Stimulated activated CD4-positive, alpha-beta T cell treated with anti-CD3 and anti-CD28 coated beads, Interleukin-1b, Interleukin-23, amount 100 ng/mL, for 1 hour (primary cell): ENCODE measurements around the gene SFMBT2.
"Not testable (repeated sequence)": the region's sequence is repeated elsewhere in the genome, so short reads cannot be mapped to it uniquely, and the experiment has no call there.

Experiments
- DNase-seq, 2 donors: peaks; one replicate each; pipeline ENCODE4 v3.0.0-alpha.2; 2020; ENCODE audit warnings: low read depth in 2 of 2

SFMBT2 gene

GRCh38 chr10:7184660-7185366 is 226.0 kb downstream of the SFMBT2 start:
- no peak for DNase-seq

DNA sequence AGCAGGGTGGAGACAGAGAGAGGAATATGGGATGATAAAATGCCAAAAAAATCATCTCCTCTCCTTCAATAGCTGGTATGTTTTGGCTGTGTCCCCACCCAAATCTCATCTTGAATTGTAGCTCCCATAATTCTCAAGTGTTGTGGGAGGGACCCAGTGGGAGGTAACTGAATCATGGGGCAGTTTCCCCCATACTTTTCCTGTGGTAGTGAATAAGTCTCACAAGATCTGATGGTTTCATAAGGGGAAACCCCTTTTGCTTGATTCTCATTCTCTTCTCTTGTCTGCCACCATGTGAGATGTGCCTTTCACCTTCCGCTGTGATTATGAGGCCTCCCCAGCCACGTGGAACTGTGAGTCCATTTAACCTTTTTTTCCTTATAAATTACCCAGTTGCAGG is 226.7 kb downstream of the SFMBT2 start:
- not testable (repeated sequence) for DNase-seq

GRCh38 chr10:7182327-7182726 is 228.5 kb downstream of the SFMBT2 start:
- not testable (repeated sequence) for DNase-seq

- DNase-seq = no peak
These were observed 229.4 kb downstream of the SFMBT2 start for GRCh38 chr10:7181420-7181819.

DNA sequence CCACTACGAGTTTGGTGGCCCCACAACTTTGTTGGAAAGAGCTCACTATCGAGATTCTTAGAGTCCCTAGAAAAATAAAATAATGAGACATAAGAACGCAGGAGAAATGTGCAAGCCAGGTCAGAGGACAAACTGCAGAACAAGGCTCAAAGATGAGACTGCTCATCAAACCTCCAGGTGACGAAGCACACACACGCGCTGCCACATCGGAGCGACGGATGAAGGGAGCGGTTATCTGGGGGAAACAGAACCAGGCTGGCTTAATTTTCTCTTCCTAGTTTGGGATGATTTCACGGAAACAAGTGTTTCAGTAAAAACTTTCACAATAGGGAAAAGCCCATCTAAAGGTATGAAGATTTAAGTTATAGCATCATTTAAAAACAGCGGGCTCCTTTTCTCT is 231.3 kb downstream of the SFMBT2 start:
- no peak for DNase-seq

DNA sequence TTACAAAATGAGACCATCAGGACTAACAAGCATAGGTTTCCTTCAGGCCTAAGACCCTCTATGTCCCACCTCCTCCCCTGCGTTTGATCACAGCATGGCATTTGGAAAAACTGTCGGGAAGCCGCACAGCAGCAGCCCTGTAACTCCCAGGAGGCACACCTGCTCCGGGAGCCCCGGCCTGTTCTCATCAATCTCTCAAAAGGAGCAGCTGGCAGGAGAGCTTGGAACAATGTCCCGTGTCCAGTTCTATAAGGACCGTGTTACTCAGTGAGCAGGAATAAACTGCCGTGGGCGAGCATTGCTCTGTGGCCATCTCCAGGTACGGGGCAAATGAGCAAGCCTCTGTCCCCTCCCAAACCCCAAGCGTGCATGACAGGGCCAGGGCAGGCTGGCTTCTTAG is 236.9 kb downstream of the SFMBT2 start:
- no peak for DNase-seq

- DNase-seq = no peak
These were observed 239.0 kb downstream of the SFMBT2 start for GRCh38 chr10:7171825-7172224.

- no peak for DNase-seq
These were observed 240.1 kb downstream of the SFMBT2 start for GRCh38 chr10:7170626-7171322.

DNA sequence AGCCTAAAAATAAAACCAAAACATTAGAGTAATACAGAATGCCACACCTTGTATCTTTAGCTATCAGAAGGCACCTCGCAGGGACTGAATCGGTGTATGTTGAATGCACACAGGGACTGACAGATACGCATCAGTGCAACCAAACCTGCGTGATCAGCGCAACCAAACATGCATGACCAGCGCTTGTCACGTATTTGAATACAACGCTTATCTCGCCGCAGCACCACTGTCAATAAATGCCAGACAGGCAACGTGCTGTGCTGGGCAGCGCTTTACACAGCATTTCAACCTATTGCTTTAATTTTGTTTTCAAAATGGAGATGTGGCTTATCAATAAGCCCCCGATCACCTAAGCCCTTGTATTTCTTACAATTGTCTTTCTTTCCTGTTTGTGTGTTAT is 242.4 kb downstream of the SFMBT2 start:
- no peak for DNase-seq

- no peak for DNase-seq
These were observed 245.2 kb downstream of the SFMBT2 start for GRCh38 chr10:7165500-7166177.

DNA sequence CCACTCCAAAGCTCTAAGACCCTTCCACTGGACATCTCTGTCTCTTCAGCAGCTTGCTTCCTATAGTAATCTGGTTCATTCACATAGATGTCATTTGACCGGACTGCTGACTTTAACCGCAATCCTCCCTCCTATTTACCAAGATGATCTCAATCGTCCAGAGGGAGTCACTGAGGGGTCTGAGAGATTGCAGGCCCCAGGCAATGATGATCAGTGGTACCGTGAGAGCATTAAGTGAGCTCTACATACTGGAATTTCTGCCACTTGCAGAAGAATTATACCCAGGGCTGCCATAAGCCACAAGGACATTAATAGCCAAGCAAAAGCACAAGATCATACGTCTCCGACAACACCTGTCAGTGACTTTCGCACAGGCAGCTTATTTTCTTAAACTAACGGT is 245.9 kb downstream of the SFMBT2 start:
- DNase-seq = no peak

DNA sequence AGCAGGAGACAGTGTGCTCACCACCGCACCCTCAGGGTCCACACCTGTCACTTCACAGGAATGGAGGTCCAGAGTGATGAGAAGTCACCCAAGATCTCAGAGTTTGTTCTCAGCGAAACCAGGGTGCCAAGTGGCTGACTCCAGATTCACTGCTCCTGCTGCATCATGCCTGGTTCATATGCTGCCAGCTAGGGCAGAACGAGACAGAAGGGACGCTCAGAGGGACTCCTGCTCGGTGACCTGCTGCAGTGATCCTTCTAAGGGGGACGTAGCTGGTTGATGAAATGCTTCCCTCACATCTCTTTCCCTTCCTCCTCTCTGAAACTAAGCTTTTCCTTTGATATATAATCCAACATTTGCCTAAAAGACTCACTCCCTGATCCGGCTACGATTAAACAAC is 248.5 kb downstream of the SFMBT2 start:
- DNase-seq = no peak

- DNase-seq = no peak
These were observed 249.2 kb downstream of the SFMBT2 start for GRCh38 chr10:7161484-7162250.

DNA sequence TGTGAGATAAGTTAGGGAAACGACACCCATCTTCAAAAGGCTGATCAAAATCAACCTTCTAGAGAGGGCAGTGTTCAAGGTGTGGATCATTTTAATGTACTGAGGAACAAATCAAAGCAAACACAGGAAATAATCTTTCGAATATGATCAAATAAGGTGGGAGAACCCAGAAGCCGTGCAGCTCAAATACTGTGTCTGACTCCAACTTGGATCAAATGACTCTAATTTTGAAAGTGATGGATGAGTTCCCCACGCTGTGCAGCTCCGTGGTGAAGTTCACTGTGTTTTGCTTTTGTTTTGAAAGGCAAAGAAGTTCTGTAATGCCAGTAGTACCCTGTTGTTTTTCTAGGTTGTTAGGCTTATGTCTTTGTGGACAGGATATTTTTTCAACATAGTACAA is 250.9 kb downstream of the SFMBT2 start:
- no peak for DNase-seq

GRCh38 chr10:7159517-7159916 is 251.3 kb downstream of the SFMBT2 start:
- DNase-seq = no peak

DNA sequence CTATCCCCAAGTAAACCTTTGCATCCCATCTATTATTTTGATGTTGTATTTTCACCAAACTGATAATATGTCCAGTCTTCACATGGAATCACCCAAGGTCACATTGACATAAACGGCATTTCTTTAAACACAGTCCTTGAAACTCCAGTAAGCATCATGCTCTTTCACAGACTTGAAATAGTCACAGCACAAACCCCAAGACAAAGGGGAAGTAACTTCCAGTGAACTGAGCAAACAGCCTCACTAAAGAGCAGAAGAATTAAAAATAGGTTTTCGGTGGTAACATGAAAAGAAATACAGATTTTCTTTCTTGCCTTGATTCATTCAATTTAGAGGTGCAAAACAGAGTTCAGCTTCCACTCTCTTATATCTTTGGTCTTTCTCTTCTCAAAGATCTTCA is 253.7 kb downstream of the SFMBT2 start:
- no peak for DNase-seq

- no peak for DNase-seq
These were observed 257.1 kb downstream of the SFMBT2 start for GRCh38 chr10:7153750-7154149.

- no peak for DNase-seq
These were observed 257.9 kb downstream of the SFMBT2 start for GRCh38 chr10:7152982-7153381.

- DNase-seq = no peak
These were observed 258.5 kb downstream of the SFMBT2 start for GRCh38 chr10:7152341-7152740.

DNA sequence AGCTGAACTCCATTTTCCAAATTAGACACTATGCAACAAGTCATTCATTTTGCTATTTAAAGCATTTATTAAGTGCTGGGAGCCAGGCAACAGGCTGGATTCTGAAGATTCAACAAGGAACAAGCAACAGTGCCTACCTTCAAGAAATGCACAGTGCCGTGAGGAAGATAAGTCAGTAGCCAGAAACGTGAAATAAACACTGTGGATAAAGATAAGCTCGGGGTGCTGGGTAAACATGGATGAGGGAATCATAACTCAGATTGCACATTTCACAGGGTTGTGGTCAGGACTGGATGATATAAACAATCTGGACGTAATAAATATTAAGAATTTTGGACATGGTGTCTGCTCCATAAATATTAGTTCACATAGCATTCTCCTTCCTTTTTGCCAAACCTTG is 259.3 kb downstream of the SFMBT2 start:
- DNase-seq = no peak

- DNase-seq = no peak
These were observed 260.5 kb downstream of the SFMBT2 start for GRCh38 chr10:7150349-7150748.

GRCh38 chr10:7146189-7146588 is 264.6 kb downstream of the SFMBT2 start:
- no peak for DNase-seq
